Fibroblast of skin of left quadriceps (primary cell): ENCODE results near the gene AQP1.

ENCODE experiments used
- DNase-seq, 2 experiments: peaks; one replicate each; pipeline ENCODE4 v3.0.0-alpha.2; 2013; ENCODE audit warnings: low read depth in 2 of 2

AQP1 gene

GRCh38 chr7:30906515-30907240, 5.0 kb upstream of the AQP1 start:
- no peak for DNase-seq

- no peak for DNase-seq
Measured at GRCh38 chr7:30907527-30908267, 4.0 kb upstream of the AQP1 start.

- DNase-seq: no peak
Measured at GRCh38 chr7:30908681-30909080, 3.0 kb upstream of the AQP1 start.

- DNase-seq: no peak
Measured at GRCh38 chr7:30909431-30909830, 2.2 kb upstream of the AQP1 start.

- no peak for DNase-seq
Measured at GRCh38 chr7:30910411-30911073, 1.1 kb upstream of the AQP1 start.

- no peak for DNase-seq
Measured at GRCh38 chr7:30911133-30911532, 520 bp upstream of the AQP1 start.

GRCh38 chr7:30912021-30912730, 523 bp downstream of the AQP1 start:
- DNase-seq: no peak

GRCh38 chr7:30912731-30912985, 1.0 kb downstream of the AQP1 start:
- DNase-seq: no peak

GRCh38 chr7:30912986-30913811, 1.5 kb downstream of the AQP1 start:
- no peak for DNase-seq

GRCh38 chr7:30913821-30914515, 2.3 kb downstream of the AQP1 start:
- DNase-seq: no peak

GRCh38 chr7:30914596-30914995, 2.9 kb downstream of the AQP1 start:
- no peak for DNase-seq

GRCh38 chr7:30915005-30915601, 3.5 kb downstream of the AQP1 start:
- DNase-seq: no peak

GRCh38 chr7:30915751-30916150, 4.1 kb downstream of the AQP1 start:
- no peak for DNase-seq

GRCh38 chr7:30916255-30916654, 4.6 kb downstream of the AQP1 start:
- DNase-seq: no peak

GRCh38 chr7:30916767-30917166, 5.1 kb downstream of the AQP1 start:
- no peak for DNase-seq

- DNase-seq: no peak
Measured at GRCh38 chr7:30917216-30917893, 5.7 kb downstream of the AQP1 start.

- DNase-seq: no peak
Measured at GRCh38 chr7:30918676-30919075, 7.0 kb downstream of the AQP1 start.

- DNase-seq: no peak
Measured at GRCh38 chr7:30920021-30920583, 8.4 kb downstream of the AQP1 start.
